ENCODE measurements around the gene WHRN. TPM values are rescaled to one million over a fixed set of nuclear protein-coding genes. Genes with fewer than 3 reads are reported as not detected.

WHRN gene
- total RNA-seq, 2 experiments from 2014 or later = 4.6 to 5.8 TPM

GRCh38 chr9:114522847-114523246, 17.6 kb upstream of the WHRN start:
- DNase-seq = no peak
- peaks cover 4% of the 10 kb centered on the region for H3K27me3 Mint-ChIP-seq
- no peak overlapping the region for H3K4me3 Mint-ChIP-seq
- H3K4me1 Mint-ChIP-seq = no peaks in the 10 kb centered on the region
- H3K9me3 Mint-ChIP-seq = no peaks in the 10 kb centered on the region
- H3K27ac Mint-ChIP-seq = no peak overlapping the region
- H3K36me3 Mint-ChIP-seq = no peaks in the 10 kb centered on the region

GRCh38 chr9:114522286-114522685, 17.0 kb upstream of the WHRN start:
- H3K4me3 Mint-ChIP-seq = no peak overlapping the region
- DNase-seq = no peak
- H3K27ac Mint-ChIP-seq = no peak overlapping the region
- no peaks in the 10 kb centered on the region for H3K36me3 Mint-ChIP-seq
- no peaks in the 10 kb centered on the region for H3K4me1 Mint-ChIP-seq
- peaks cover 4% of the 10 kb centered on the region for H3K27me3 Mint-ChIP-seq
- no peaks in the 10 kb centered on the region for H3K9me3 Mint-ChIP-seq

GRCh38 chr9:114521846-114522245, 16.6 kb upstream of the WHRN start:
- no peak overlapping the region for H3K4me3 Mint-ChIP-seq
- H3K4me1 Mint-ChIP-seq = no peaks in the 10 kb centered on the region
- H3K9me3 Mint-ChIP-seq = no peaks in the 10 kb centered on the region
- H3K27ac Mint-ChIP-seq = no peak overlapping the region
- no peak for DNase-seq
- peaks cover 4% of the 10 kb centered on the region for H3K27me3 Mint-ChIP-seq
- H3K36me3 Mint-ChIP-seq = no peaks in the 10 kb centered on the region

GRCh38 chr9:114518599-114519022, 13.3 kb upstream of the WHRN start:
- no peak overlapping the region for H3K4me3 Mint-ChIP-seq
- no peaks in the 10 kb centered on the region for H3K9me3 Mint-ChIP-seq
- peaks cover 4% of the 10 kb centered on the region for H3K27me3 Mint-ChIP-seq
- H3K36me3 Mint-ChIP-seq = no peaks in the 10 kb centered on the region
- no peaks in the 10 kb centered on the region for H3K4me1 Mint-ChIP-seq
- H3K27ac Mint-ChIP-seq = no peak overlapping the region
- DNase-seq = no peak

- no peak for DNase-seq
- H3K9me3 Mint-ChIP-seq = no peaks in the 10 kb centered on the region
- peaks cover 4% of the 10 kb centered on the region for H3K27me3 Mint-ChIP-seq
- no peak overlapping the region for H3K4me3 Mint-ChIP-seq
- peaks cover 4% of the 10 kb centered on the region for H3K4me1 Mint-ChIP-seq
- no peak overlapping the region for H3K27ac Mint-ChIP-seq
- no peaks in the 10 kb centered on the region for H3K36me3 Mint-ChIP-seq
Measured at GRCh38 chr9:114518120-114518519, 12.8 kb upstream of the WHRN start.

GRCh38 chr9:114516913-114517312, 11.6 kb upstream of the WHRN start:
- no peaks in the 10 kb centered on the region for H3K9me3 Mint-ChIP-seq
- H3K36me3 Mint-ChIP-seq = no peaks in the 10 kb centered on the region
- DNase-seq = no peak
- H3K4me3 Mint-ChIP-seq = no peak overlapping the region
- H3K27me3 Mint-ChIP-seq = peaks cover 6% of the 10 kb centered on the region
- H3K27ac Mint-ChIP-seq = no peak overlapping the region
- H3K4me1 Mint-ChIP-seq = peaks cover 12% of the 10 kb centered on the region

GRCh38 chr9:114515528-114515927, 10.3 kb upstream of the WHRN start:
- H3K27me3 Mint-ChIP-seq = peaks cover 7% of the 10 kb centered on the region
- no peaks in the 10 kb centered on the region for H3K36me3 Mint-ChIP-seq
- no peaks in the 10 kb centered on the region for H3K9me3 Mint-ChIP-seq
- peaks cover 12% of the 10 kb centered on the region for H3K4me1 Mint-ChIP-seq
- no peak overlapping the region for H3K27ac Mint-ChIP-seq
- H3K4me3 Mint-ChIP-seq = no peak overlapping the region
- no peak for DNase-seq

- Mint-ChIP-seq H3K27ac (no peak overlapping the region), H3K4me3 (no peak overlapping the region), H3K36me3 (no peaks in the 10 kb centered on the region), H3K27me3 (peaks cover 20% of the 10 kb centered on the region), H3K9me3 (no peaks in the 10 kb centered on the region), H3K4me1 (peaks cover 12% of the 10 kb centered on the region)
- no peak for DNase-seq
Measured at GRCh38 chr9:114513959-114514267, 8.6 kb upstream of the WHRN start.

GRCh38 chr9:114513055-114513958, 8.0 kb upstream of the WHRN start:
- Mint-ChIP-seq H3K4me1 (peaks cover 12% of the 10 kb centered on the region), H3K27me3 (peaks cover 26% of the 10 kb centered on the region), H3K27ac (no peak overlapping the region), H3K4me3 (no peak overlapping the region), H3K36me3 (no peaks in the 10 kb centered on the region), H3K9me3 (no peaks in the 10 kb centered on the region)
- DNase-seq = no peak

- no peak for DNase-seq
- peaks cover 12% of the 10 kb centered on the region for H3K4me1 Mint-ChIP-seq
- H3K27me3 Mint-ChIP-seq = peaks cover 35% of the 10 kb centered on the region
- no peaks in the 10 kb centered on the region for H3K36me3 Mint-ChIP-seq
- H3K9me3 Mint-ChIP-seq = no peaks in the 10 kb centered on the region
- H3K27ac Mint-ChIP-seq = no peak overlapping the region
- H3K4me3 Mint-ChIP-seq = no peak overlapping the region
Measured at GRCh38 chr9:114511978-114512874, 7.0 kb upstream of the WHRN start.

- no peak overlapping the region for H3K4me3 Mint-ChIP-seq
- peaks cover 19% of the 10 kb centered on the region for H3K4me1 Mint-ChIP-seq
- no peaks in the 10 kb centered on the region for H3K9me3 Mint-ChIP-seq
- peaks cover 52% of the 10 kb centered on the region for H3K27me3 Mint-ChIP-seq
- H3K36me3 Mint-ChIP-seq = no peaks in the 10 kb centered on the region
- no peak overlapping the region for H3K27ac Mint-ChIP-seq
- DNase-seq = no peak
Measured at GRCh38 chr9:114507726-114508125, 2.5 kb upstream of the WHRN start.

- peaks cover 45% of the 10 kb centered on the region for H3K27me3 Mint-ChIP-seq
- no peak for DNase-seq
- H3K36me3 Mint-ChIP-seq = no peaks in the 10 kb centered on the region
- H3K27ac Mint-ChIP-seq = peak overlapping the region; percentile 45
- peaks cover 27% of the 10 kb centered on the region for H3K4me1 Mint-ChIP-seq
- peak overlapping the region; percentile 80 for H3K4me3 Mint-ChIP-seq
- no peaks in the 10 kb centered on the region for H3K9me3 Mint-ChIP-seq
Measured at GRCh38 chr9:114506082-114506390, 763 bp upstream of the WHRN start.

- H3K4me3 Mint-ChIP-seq = peak overlapping the region; percentile 80
- H3K27ac Mint-ChIP-seq = peak overlapping the region; percentile 51
- peak; percentile 48 for DNase-seq
- peaks cover 39% of the 10 kb centered on the region for H3K27me3 Mint-ChIP-seq
- peaks cover 27% of the 10 kb centered on the region for H3K4me1 Mint-ChIP-seq
- H3K36me3 Mint-ChIP-seq = no peaks in the 10 kb centered on the region
- H3K9me3 Mint-ChIP-seq = no peaks in the 10 kb centered on the region
Measured at GRCh38 chr9:114504341-114505186, 709 bp downstream of the WHRN start.

GRCh38 chr9:114503522-114504340, 1.5 kb downstream of the WHRN start:
- no peak for DNase-seq
- H3K27ac Mint-ChIP-seq = no peak overlapping the region
- H3K4me3 Mint-ChIP-seq = peak overlapping the region; percentile 61
- H3K4me1 Mint-ChIP-seq = peaks cover 27% of the 10 kb centered on the region
- peaks cover 30% of the 10 kb centered on the region for H3K27me3 Mint-ChIP-seq
- no peaks in the 10 kb centered on the region for H3K36me3 Mint-ChIP-seq
- H3K9me3 Mint-ChIP-seq = no peaks in the 10 kb centered on the region
